ENCODE data around the gene DPP10.

The DPP10 gene

DNA sequence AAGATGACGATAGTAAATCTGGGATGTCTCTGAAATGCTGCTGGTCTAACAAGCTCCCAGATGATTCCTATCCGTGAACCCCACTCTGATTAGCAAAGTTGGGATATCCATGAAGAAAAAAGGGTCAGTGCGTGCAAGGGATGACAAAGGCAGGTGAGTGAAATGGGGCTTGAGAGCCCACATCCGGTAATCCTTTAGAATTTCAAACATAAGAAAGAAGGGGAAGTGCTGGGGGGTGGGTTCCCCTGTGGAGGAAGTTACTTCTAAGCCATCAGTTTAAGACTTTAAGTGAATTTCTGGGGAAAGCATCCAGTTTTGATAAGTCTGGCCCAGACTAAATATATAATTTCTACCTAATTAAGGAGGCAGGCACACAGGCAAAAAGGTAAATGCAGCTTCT, 209.5 kb downstream of the DPP10 start:
- no CpG with 5 or more reads among the region's 4 CpGs for WGBS (ENCODE audit: extremely low coverage, insufficient coverage, low lambda C conversion rate)
- H3K4me2 ChIP-seq (ENCODE audit: low read length): no peak overlapping the region
- no peak overlapping the region for H2BK15ac ChIP-seq (replicated peaks; ENCODE audit: low read depth)
- no peak overlapping the region for H3K4ac ChIP-seq (ENCODE audit: low read depth, low read length)
- no peak overlapping the region for H3K56ac ChIP-seq (ENCODE audit: low read length)
- H3K9ac ChIP-seq (ENCODE audit: low read length): no peak overlapping the region
- no peaks in the 10 kb centered on the region for H3K79me2 ChIP-seq (ENCODE audit: control insufficient read depth, insufficient read depth, low read length)
- no peak overlapping the region for H3K27ac ChIP-seq (ENCODE audit: low read depth, low read length)
- no peaks in the 10 kb centered on the region for H3K79me1 ChIP-seq (ENCODE audit: low read length)
- no peaks in the 10 kb centered on the region for H3K36me3 ChIP-seq (ENCODE audit: control insufficient read depth, insufficient read depth, low read length)
- no peak overlapping the region for H3K23ac ChIP-seq (ENCODE audit: low read length)
- no peak overlapping the region for H2BK5ac ChIP-seq (ENCODE audit: low read length)
- no peak overlapping the region for H4K8ac ChIP-seq (ENCODE audit: low read depth, low read length)
- H3K18ac ChIP-seq (ENCODE audit: low read length): no peak overlapping the region
- no peak overlapping the region for H4K5ac ChIP-seq (ENCODE audit: low read length)
- no peak overlapping the region for H2AK5ac ChIP-seq (ENCODE audit: low read length)
- no peak overlapping the region for H3K4me3 ChIP-seq (ENCODE audit: low read length)
- H3K4me1 ChIP-seq (ENCODE audit: control insufficient read depth, low read depth, low read length): no peaks in the 10 kb centered on the region
- no peak overlapping the region for H2BK120ac ChIP-seq (ENCODE audit: low read depth, low read length)
- no peak for DNase-seq
- H3K27me3 ChIP-seq (ENCODE audit: insufficient read depth, low read length, poor library complexity): no peaks in the 10 kb centered on the region

DNA sequence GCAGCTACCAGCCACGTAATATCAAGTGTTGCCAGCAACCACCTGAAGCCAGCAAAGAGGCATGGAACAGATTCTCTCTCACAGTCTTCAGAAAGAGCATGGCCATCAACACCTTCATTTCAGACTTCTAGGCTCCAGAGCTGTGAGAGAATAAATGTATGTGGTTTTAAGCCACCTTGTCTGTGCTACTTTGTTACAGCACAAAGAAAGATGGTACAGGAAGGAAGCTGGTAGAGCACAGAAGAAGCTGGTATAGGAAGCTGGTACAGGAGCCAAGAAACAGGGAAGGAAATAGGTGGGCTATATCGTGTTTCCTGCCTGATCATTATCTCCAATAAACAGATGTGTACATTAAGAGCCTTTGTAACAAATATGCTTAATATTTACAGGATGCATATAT, 217.4 kb downstream of the DPP10 start:
- no peak overlapping the region for H3K4ac ChIP-seq (ENCODE audit: low read depth, low read length)
- H3K56ac ChIP-seq (ENCODE audit: low read length): no peak overlapping the region
- no peak for DNase-seq
- H4K5ac ChIP-seq (ENCODE audit: low read length): no peak overlapping the region
- no peaks in the 10 kb centered on the region for H3K4me1 ChIP-seq (ENCODE audit: control insufficient read depth, low read depth, low read length)
- H4K8ac ChIP-seq (ENCODE audit: low read depth, low read length): peak overlapping the region; percentile 13
- H3K23ac ChIP-seq (ENCODE audit: low read length): no peak overlapping the region
- H2BK5ac ChIP-seq (ENCODE audit: low read length): no peak overlapping the region
- no peak overlapping the region for H3K4me2 ChIP-seq (ENCODE audit: low read length)
- H3K36me3 ChIP-seq (ENCODE audit: control insufficient read depth, insufficient read depth, low read length): no peaks in the 10 kb centered on the region
- H3K18ac ChIP-seq (ENCODE audit: low read length): no peak overlapping the region
- H2BK120ac ChIP-seq (ENCODE audit: low read depth, low read length): no peak overlapping the region
- no CpG with 5 or more reads among the region's 2 CpGs for WGBS (ENCODE audit: extremely low coverage, insufficient coverage, low lambda C conversion rate)
- H3K79me2 ChIP-seq (ENCODE audit: control insufficient read depth, insufficient read depth, low read length): no peaks in the 10 kb centered on the region
- H3K4me3 ChIP-seq (ENCODE audit: low read length): no peak overlapping the region
- H3K9ac ChIP-seq (ENCODE audit: low read length): no peak overlapping the region
- H3K27me3 ChIP-seq (ENCODE audit: insufficient read depth, low read length, poor library complexity): no peaks in the 10 kb centered on the region
- H3K79me1 ChIP-seq (ENCODE audit: low read length): no peaks in the 10 kb centered on the region
- H2BK15ac ChIP-seq (replicated peaks; ENCODE audit: low read depth): no peak overlapping the region
- no peak overlapping the region for H2AK5ac ChIP-seq (ENCODE audit: low read length)
- H3K27ac ChIP-seq (ENCODE audit: low read depth, low read length): no peak overlapping the region

DNA sequence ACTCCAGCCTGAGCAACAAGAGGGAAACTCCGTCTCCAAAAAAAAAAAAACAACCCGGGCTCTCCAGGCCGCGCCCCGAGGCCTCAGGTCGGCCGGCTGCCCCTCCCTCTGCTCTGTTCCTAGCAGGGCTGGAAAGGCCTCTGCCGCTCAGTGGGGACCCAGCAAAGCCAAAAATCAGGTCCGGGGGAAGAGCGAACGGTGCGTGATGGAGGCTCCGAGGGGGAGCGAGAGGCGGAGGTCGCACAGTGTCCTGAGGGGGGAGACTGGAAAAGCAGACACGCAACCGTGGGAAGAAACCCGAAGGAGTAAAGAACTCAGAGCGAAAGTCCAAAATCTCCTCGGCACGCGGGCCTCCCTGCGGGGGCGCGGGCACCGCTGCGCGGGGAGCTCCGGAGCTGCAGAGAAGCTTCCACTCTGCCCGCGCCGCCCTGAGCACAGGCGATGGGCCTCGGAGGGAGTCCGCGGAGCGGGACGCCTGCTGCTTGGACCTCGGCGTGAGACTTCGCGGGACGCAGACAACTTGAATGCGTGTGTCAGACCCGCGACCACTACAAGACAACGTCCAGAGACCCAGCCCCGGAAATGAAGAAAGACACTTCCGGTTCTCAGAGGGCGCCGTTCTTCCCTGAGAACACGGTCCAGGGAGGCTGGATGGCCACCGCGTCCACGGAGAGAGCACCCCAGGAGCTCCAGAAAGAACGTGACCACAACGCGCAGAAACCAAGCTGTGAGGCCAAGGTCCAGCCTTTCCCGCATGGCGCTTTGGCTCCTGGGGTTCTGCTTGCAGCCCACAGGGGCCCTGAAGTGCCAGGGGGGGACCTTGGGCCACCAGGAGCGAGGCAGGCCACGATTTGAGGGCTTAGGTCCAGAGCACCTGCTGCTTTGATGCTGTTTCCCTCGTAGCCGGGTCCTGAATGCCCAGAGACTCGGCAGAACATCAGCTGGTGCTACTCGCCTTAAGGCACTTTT, 219.8 kb downstream of the DPP10 start:
- DNase-seq: peak; percentile 34
- Histone ChIP-seq H3K23ac (ENCODE audit: low read length) (no peak overlapping the region), H3K27me3 (ENCODE audit: insufficient read depth, low read length, poor library complexity) (no peaks in the 10 kb centered on the region), H3K4me3 (ENCODE audit: low read length) (no peak overlapping the region), H3K79me2 (ENCODE audit: control insufficient read depth, insufficient read depth, low read length) (no peaks in the 10 kb centered on the region), H3K9ac (ENCODE audit: low read length) (peak overlapping the region; percentile 12), H3K4ac (ENCODE audit: low read depth, low read length) (no peak overlapping the region), H3K18ac (ENCODE audit: low read length) (no peak overlapping the region), H3K36me3 (ENCODE audit: control insufficient read depth, insufficient read depth, low read length) (no peaks in the 10 kb centered on the region), H4K8ac (ENCODE audit: low read depth, low read length) (no peak overlapping the region), H3K4me2 (ENCODE audit: low read length) (no peak overlapping the region), H3K4me1 (ENCODE audit: control insufficient read depth, low read depth, low read length) (no peaks in the 10 kb centered on the region), H2BK5ac (ENCODE audit: low read length) (no peak overlapping the region), H3K79me1 (ENCODE audit: low read length) (no peaks in the 10 kb centered on the region), H2AK5ac (ENCODE audit: low read length) (no peak overlapping the region), H4K5ac (ENCODE audit: low read length) (no peak overlapping the region), H3K56ac (ENCODE audit: low read length) (peak overlapping the region; percentile 38), H2BK120ac (ENCODE audit: low read depth, low read length) (no peak overlapping the region), H2BK15ac (replicated peaks; ENCODE audit: low read depth) (no peak overlapping the region), H3K27ac (ENCODE audit: low read depth, low read length) (no peak overlapping the region)
- no CpG with 5 or more reads among the region's 67 CpGs for WGBS (ENCODE audit: extremely low coverage, insufficient coverage, low lambda C conversion rate)

DNA sequence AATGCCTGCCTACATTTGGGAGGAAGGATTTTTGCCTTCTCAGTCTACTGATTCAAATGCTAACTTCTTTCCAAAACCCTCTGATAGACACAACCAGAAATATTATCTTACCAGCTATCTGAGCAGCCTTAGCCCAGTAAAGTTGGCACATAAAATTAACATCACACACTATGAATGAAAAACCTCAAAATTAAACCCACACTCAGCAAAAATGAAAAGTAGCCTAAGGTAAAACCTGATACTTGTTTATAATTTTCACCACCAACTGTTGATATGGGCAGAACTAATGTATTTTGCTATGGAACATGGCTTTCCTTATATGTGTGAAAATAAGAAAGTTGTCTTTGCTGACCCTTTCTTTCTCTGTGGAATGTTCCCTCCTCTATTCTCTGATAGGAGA, 226.0 kb downstream of the DPP10 start:
- no peak overlapping the region for H3K4ac ChIP-seq (ENCODE audit: low read depth, low read length)
- H2BK120ac ChIP-seq (ENCODE audit: low read depth, low read length): no peak overlapping the region
- H3K9ac ChIP-seq (ENCODE audit: low read length): no peak overlapping the region
- H2BK5ac ChIP-seq (ENCODE audit: low read length): no peak overlapping the region
- no peak overlapping the region for H3K23ac ChIP-seq (ENCODE audit: low read length)
- H3K27me3 ChIP-seq (ENCODE audit: insufficient read depth, low read length, poor library complexity): no peaks in the 10 kb centered on the region
- no peak overlapping the region for H3K4me3 ChIP-seq (ENCODE audit: low read length)
- H2AK5ac ChIP-seq (ENCODE audit: low read length): no peak overlapping the region
- no peaks in the 10 kb centered on the region for H3K4me1 ChIP-seq (ENCODE audit: control insufficient read depth, low read depth, low read length)
- no peak overlapping the region for H3K4me2 ChIP-seq (ENCODE audit: low read length)
- H3K27ac ChIP-seq (ENCODE audit: low read depth, low read length): no peak overlapping the region
- H4K5ac ChIP-seq (ENCODE audit: low read length): no peak overlapping the region
- H3K36me3 ChIP-seq (ENCODE audit: control insufficient read depth, insufficient read depth, low read length): no peaks in the 10 kb centered on the region
- no peaks in the 10 kb centered on the region for H3K79me1 ChIP-seq (ENCODE audit: low read length)
- no peak overlapping the region for H3K18ac ChIP-seq (ENCODE audit: low read length)
- H3K56ac ChIP-seq (ENCODE audit: low read length): no peak overlapping the region
- no peak overlapping the region for H4K8ac ChIP-seq (ENCODE audit: low read depth, low read length)
- H3K79me2 ChIP-seq (ENCODE audit: control insufficient read depth, insufficient read depth, low read length): no peaks in the 10 kb centered on the region
- no peak for DNase-seq
- no peak overlapping the region for H2BK15ac ChIP-seq (replicated peaks; ENCODE audit: low read depth)

DNA sequence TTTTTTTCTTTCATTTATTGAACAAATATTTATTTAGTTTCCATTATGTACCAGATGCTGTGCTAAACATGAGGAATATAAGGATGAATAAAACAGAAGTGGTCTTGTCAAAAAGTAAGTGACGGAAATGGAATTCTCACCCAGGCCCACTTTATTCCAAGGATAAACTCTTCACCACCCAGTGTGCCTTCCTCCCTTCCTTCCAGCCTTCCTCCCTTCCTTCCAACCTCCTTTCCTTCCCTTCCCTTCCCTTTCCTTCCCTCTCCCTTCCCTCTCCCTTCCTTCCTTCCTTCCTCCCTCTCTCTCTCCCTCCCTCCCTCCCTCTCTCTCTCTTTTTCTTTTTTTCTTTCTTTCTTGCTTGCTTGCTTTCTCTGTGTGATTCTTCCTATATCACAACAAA, 240.8 kb downstream of the DPP10 start:
- no peaks in the 10 kb centered on the region for H3K79me1 ChIP-seq (ENCODE audit: low read length)
- H3K18ac ChIP-seq (ENCODE audit: low read length): no peak overlapping the region
- H2BK5ac ChIP-seq (ENCODE audit: low read length): no peak overlapping the region
- no peak overlapping the region for H3K27ac ChIP-seq (ENCODE audit: low read depth, low read length)
- no peaks in the 10 kb centered on the region for H3K27me3 ChIP-seq (ENCODE audit: insufficient read depth, low read length, poor library complexity)
- H2BK120ac ChIP-seq (ENCODE audit: low read depth, low read length): no peak overlapping the region
- no peak overlapping the region for H3K9ac ChIP-seq (ENCODE audit: low read length)
- H3K36me3 ChIP-seq (ENCODE audit: control insufficient read depth, insufficient read depth, low read length): no peaks in the 10 kb centered on the region
- H3K4me3 ChIP-seq (ENCODE audit: low read length): no peak overlapping the region
- no peak overlapping the region for H2BK15ac ChIP-seq (replicated peaks; ENCODE audit: low read depth)
- no peak overlapping the region for H4K8ac ChIP-seq (ENCODE audit: low read depth, low read length)
- H4K5ac ChIP-seq (ENCODE audit: low read length): no peak overlapping the region
- no peak overlapping the region for H3K4me2 ChIP-seq (ENCODE audit: low read length)
- H3K56ac ChIP-seq (ENCODE audit: low read length): no peak overlapping the region
- WGBS (ENCODE audit: extremely low coverage, insufficient coverage, low lambda C conversion rate): no CpG with 5 or more reads among the region's 1 CpG
- no peak overlapping the region for H2AK5ac ChIP-seq (ENCODE audit: low read length)
- no peaks in the 10 kb centered on the region for H3K79me2 ChIP-seq (ENCODE audit: control insufficient read depth, insufficient read depth, low read length)
- H3K4me1 ChIP-seq (ENCODE audit: control insufficient read depth, low read depth, low read length): no peaks in the 10 kb centered on the region
- no peak overlapping the region for H3K23ac ChIP-seq (ENCODE audit: low read length)
- no peak overlapping the region for H3K4ac ChIP-seq (ENCODE audit: low read depth, low read length)
- no peak for DNase-seq

DNA sequence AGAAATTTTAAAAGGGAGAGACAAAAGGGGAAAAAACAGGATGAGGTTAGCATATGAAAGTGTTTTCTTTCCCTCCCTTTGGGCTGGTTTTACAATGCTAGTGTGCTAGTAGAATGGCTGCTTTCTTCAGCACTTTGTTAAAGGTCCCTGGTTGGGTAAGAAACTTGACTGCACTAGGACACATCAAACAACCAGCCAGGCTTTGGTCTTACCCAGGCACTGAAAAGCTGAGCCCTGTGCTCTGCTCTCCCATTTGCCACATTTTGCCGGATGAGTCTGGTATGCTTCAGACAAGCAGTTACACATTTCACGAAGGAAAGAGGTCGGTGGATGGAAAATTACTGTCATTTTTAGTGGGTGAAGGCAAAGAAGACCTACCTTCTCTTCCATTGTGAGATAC, 242.0 kb downstream of the DPP10 start:
- no peak overlapping the region for H2AK5ac ChIP-seq (ENCODE audit: low read length)
- no peaks in the 10 kb centered on the region for H3K27me3 ChIP-seq (ENCODE audit: insufficient read depth, low read length, poor library complexity)
- no peaks in the 10 kb centered on the region for H3K79me2 ChIP-seq (ENCODE audit: control insufficient read depth, insufficient read depth, low read length)

More for the DNA sequence above, 242.0 kb downstream of the DPP10 start:
- H2BK5ac ChIP-seq (ENCODE audit: low read length): no peak overlapping the region
- H3K4me2 ChIP-seq (ENCODE audit: low read length): no peak overlapping the region
- H3K79me1 ChIP-seq (ENCODE audit: low read length): no peaks in the 10 kb centered on the region
- no peaks in the 10 kb centered on the region for H3K4me1 ChIP-seq (ENCODE audit: control insufficient read depth, low read depth, low read length)
- no peak overlapping the region for H2BK120ac ChIP-seq (ENCODE audit: low read depth, low read length)
- H2BK15ac ChIP-seq (replicated peaks; ENCODE audit: low read depth): no peak overlapping the region
- no peak overlapping the region for H4K8ac ChIP-seq (ENCODE audit: low read depth, low read length)
- H3K27ac ChIP-seq (ENCODE audit: low read depth, low read length): no peak overlapping the region
- no peak overlapping the region for H4K5ac ChIP-seq (ENCODE audit: low read length)
- no peak overlapping the region for H3K9ac ChIP-seq (ENCODE audit: low read length)
- H3K36me3 ChIP-seq (ENCODE audit: control insufficient read depth, insufficient read depth, low read length): no peaks in the 10 kb centered on the region
- H3K18ac ChIP-seq (ENCODE audit: low read length): peak overlapping the region; percentile 12
- DNase-seq: no peak
- H3K56ac ChIP-seq (ENCODE audit: low read length): no peak overlapping the region
- H3K4ac ChIP-seq (ENCODE audit: low read depth, low read length): no peak overlapping the region
- H3K23ac ChIP-seq (ENCODE audit: low read length): no peak overlapping the region
- no CpG with 5 or more reads among the region's 3 CpGs for WGBS (ENCODE audit: extremely low coverage, insufficient coverage, low lambda C conversion rate)
- H3K4me3 ChIP-seq (ENCODE audit: low read length): no peak overlapping the region

Measured in mesendoderm (in vitro differentiated cells).